Keratinocyte (primary cell): Measurements from ENCODE around the gene TAF4B.

Source experiments
- CTCF ChIP-seq, 3 experiments: IDR thresholded peaks in 1 of 3; conservative IDR thresholded peaks in 1 of 3; optimal IDR thresholded peaks in 1 of 3; 2 replicates in 2 of 3; 3 replicates in 1 of 3; pipeline versions ENCODE3 to v1.5.1; 2011; ENCODE audit warnings: low read length in 3 of 3, mild to moderate bottlenecking in 3 of 3, moderate library complexity in 2 of 3, control low read depth in 1 of 3, inconsistent platforms in 1 of 3; ENCODE audit not compliant: insufficient read depth in 2 of 3; ENCODE audit errors: extremely low read depth in 1 of 3
- EZH2 ChIP-seq: IDR thresholded peaks from one replicate; pipeline ENCODE4 v1.6.1; 2012; ENCODE audit warnings: inconsistent platforms, mild to moderate bottlenecking, low read length, moderate library complexity

GRCh38 chr18:26429535-26430226 lies 203.4 kb downstream of the TAF4B start:
- TF ChIP-seq CTCF (optimal IDR thresholded peaks at IDR 0.05 in 1 of 3, IDR thresholded peaks at IDR 0.05 in 1 of 3, conservative IDR thresholded peaks at IDR 0.05 in 1 of 3; ENCODE audit: extremely low read depth in 1 of 3, insufficient read depth in 2 of 3, low read length in 3 of 3) = no peak
- TF ChIP-seq EZH2 = no peak
